PC-9 (cell line): ENCODE results near the gene FAM184A. TPM values are rescaled to one million over a fixed set of nuclear protein-coding genes. Genes with fewer than 3 reads are reported as not detected.

Experiments used
- BruUV-seq: library from RNA; stranded (reverse); fragments of 400-500 nt; replicated peaks from 2 replicates; lab custom pipeline; 2021; lab: Mats Ljungman, UMichigan
- CTCF ChIA-PET: fragments of 300-600 bp; sonication (Branson Sonifier 250); formaldehyde crosslinking; loops from one replicate; lab custom pipeline; 2022; ENCODE audit warnings: antibody characterized with exemption; lab: Charles Lee
- POLR2A ChIA-PET: fragments of 300-600 bp; sonication (Branson Sonifier 250); formaldehyde crosslinking; loops from one replicate; lab custom pipeline; 2022; ENCODE audit warnings: antibody characterized with exemption; ENCODE audit not compliant: unreplicated experiment; lab: Charles Lee
- DNase-seq, 2 experiments: peaks; one replicate each; pipeline versions ENCODE4 v3.0.0 to v3.0.0-alpha.2; 2015 to 2022; ENCODE audit warnings: mixed read lengths in 1 of 2
- H2AFZ ChIP-seq: fragments of 200-600 bp; sonication (generic); 2 replicates; pipeline ENCODE4 v1.8.1; 2017; ENCODE audit warnings: antibody characterized with exemption
- H3F3A ChIP-seq: fragments of 200-600 bp; sonication (generic); 2 replicates; pipeline ENCODE4 v1.8.1; 2017; ENCODE audit warnings: antibody characterized with exemption, mild to moderate bottlenecking, low read depth; ENCODE audit not compliant: insufficient read depth
- H3K27ac ChIP-seq: fragments of 200-600 bp; sonication (generic); 2 replicates; pipeline ENCODE4 v1.6.1; 2016; ENCODE audit warnings: mixed run types
- H3K27me3 ChIP-seq: fragments of 200-600 bp; sonication (generic); 2 replicates; pipeline ENCODE4 v1.6.1; 2016; ENCODE audit warnings: low read depth, mixed run types; ENCODE audit not compliant: insufficient read depth
- H3K36me3 ChIP-seq: fragments of 200-600 bp; sonication (generic); 2 replicates; pipeline ENCODE4 v1.6.1; 2016; ENCODE audit warnings: low read depth, mixed run types
- H3K4me1 ChIP-seq: fragments of 200-600 bp; sonication (generic); replicated peaks from 2 replicates; pipeline ENCODE4 v1.6.1; 2016; ENCODE audit warnings: mixed run types; ENCODE audit not compliant: insufficient read depth
- H3K4me2 ChIP-seq: fragments of 200-600 bp; sonication (generic); 2 replicates; pipeline ENCODE4 v1.6.1; 2017; ENCODE audit warnings: mixed run types
- H3K4me3 ChIP-seq: fragments of 200-600 bp; sonication (generic); 2 replicates; pipeline ENCODE4 v1.6.1; 2016; ENCODE audit warnings: mixed run types
- H3K79me2 ChIP-seq: fragments of 200-600 bp; sonication (generic); 2 replicates; pipeline ENCODE4 v1.6.1; 2017; ENCODE audit warnings: low read depth, mixed run types
- H3K9me2 ChIP-seq: fragments of 200-600 bp; sonication (generic); 2 replicates; pipeline ENCODE4 v1.8.1; 2017; ENCODE audit warnings: mild to moderate bottlenecking; ENCODE audit not compliant: insufficient read depth
- H3K9me3 ChIP-seq: fragments of 200-600 bp; sonication (generic); 2 replicates; pipeline ENCODE4 v1.8.1; 2016; ENCODE audit warnings: low read depth; ENCODE audit not compliant: insufficient read depth
- H4K20me1 ChIP-seq: fragments of 200-600 bp; sonication (generic); 2 replicates; pipeline ENCODE4 v1.8.1; 2017; ENCODE audit not compliant: insufficient read depth
- CTCF ChIP-seq: fragments of 200-600 bp; sonication (generic); conservative IDR thresholded peaks from 2 replicates; pipeline ENCODE4 v1.6.1; 2017; ENCODE audit warnings: mixed run types, antibody characterized with exemption, mild to moderate bottlenecking, moderate library complexity
- EZH2 ChIP-seq: fragments of 200-600 bp; sonication (generic); IDR thresholded peaks from 2 replicates; pipeline ENCODE4 v1.8.0; 2017; ENCODE audit warnings: antibody characterized with exemption, low read depth
- intact Hi-C: fragments of 100-400 bp; cut with micrococcal nuclease; formaldehyde crosslinking; loops from one replicate; pipeline ENCODE4 v1.10.0; 2022; ENCODE audit not compliant: unreplicated experiment
- total RNA-seq: library from RNA; stranded (reverse); gene quantifications from 2 replicates; pipeline ENCODE4 v1.2.3, GENCODE V29; 2021

FAM184A gene
- total RNA-seq, 1 experiment from 2014 or later: 0.85 TPM

GRCh38 chr6:119096721-119097565 lies 18.5 kb upstream of the FAM184A start:
- no peaks in the 10 kb centered on the region for H3K9me2 ChIP-seq
- no peaks in the 10 kb centered on the region for H3K4me1 ChIP-seq
- no peaks in the 10 kb centered on the region for H3K36me3 ChIP-seq
- no peaks in the 10 kb centered on the region for H3F3A ChIP-seq
- H3K9me3 ChIP-seq: no peaks in the 10 kb centered on the region
- no TSS peak for BruUV-seq
- TF ChIP-seq EZH2 (no peak), CTCF (no peak)
- CTCF ChIA-PET: no interaction called here
- H3K4me2 ChIP-seq: no peak overlapping the region
- no peak overlapping the region for H2AFZ ChIP-seq
- H3K79me2 ChIP-seq: no peaks in the 10 kb centered on the region
- no peak for DNase-seq
- no peak overlapping the region for H3K27ac ChIP-seq
- no peaks in the 10 kb centered on the region for H3K27me3 ChIP-seq
- no peaks in the 10 kb centered on the region for H4K20me1 ChIP-seq
- no peak overlapping the region for H3K4me3 ChIP-seq
- POLR2A ChIA-PET: no interaction called here
- intact Hi-C loops: no loop called here

- H3F3A ChIP-seq: no peaks in the 10 kb centered on the region
- no peaks in the 10 kb centered on the region for H3K9me3 ChIP-seq
- no peak overlapping the region for H3K27ac ChIP-seq
- intact Hi-C loops: no loop called here
- DNase-seq: no peak
- H3K36me3 ChIP-seq: no peaks in the 10 kb centered on the region
- no peaks in the 10 kb centered on the region for H3K9me2 ChIP-seq
- no peak overlapping the region for H3K4me2 ChIP-seq
- H2AFZ ChIP-seq: no peak overlapping the region
- no peaks in the 10 kb centered on the region for H3K79me2 ChIP-seq
- no TSS peak for BruUV-seq
- no peaks in the 10 kb centered on the region for H3K4me1 ChIP-seq
- ChIA-PET POLR2A (no interaction called here), CTCF (no interaction called here)
- H3K27me3 ChIP-seq: no peaks in the 10 kb centered on the region
- TF ChIP-seq CTCF: no peak
- no peak for TF ChIP-seq EZH2
- no peaks in the 10 kb centered on the region for H4K20me1 ChIP-seq
- no peak overlapping the region for H3K4me3 ChIP-seq
These were observed 11.8 kb upstream of the FAM184A start for GRCh38 chr6:119090256-119090655.

GRCh38 chr6:119084784-119085183 lies 6.3 kb upstream of the FAM184A start:
- no TSS peak for BruUV-seq
- Histone ChIP-seq H3F3A (no peaks in the 10 kb centered on the region), H3K27me3 (no peaks in the 10 kb centered on the region), H3K4me1 (peaks cover 8% of the 10 kb centered on the region), H4K20me1 (no peaks in the 10 kb centered on the region), H3K4me2 (no peak overlapping the region), H3K9me3 (peaks cover 12% of the 10 kb centered on the region; the same call in 1 of the 2 replicates), H3K79me2 (no peaks in the 10 kb centered on the region), H3K36me3 (no peaks in the 10 kb centered on the region), H3K4me3 (no peak overlapping the region), H3K27ac (no peak overlapping the region), H2AFZ (no peak overlapping the region), H3K9me2 (no peaks in the 10 kb centered on the region)
- ChIA-PET CTCF (no interaction called here), POLR2A (no interaction called here)
- intact Hi-C loops: no loop called here
- DNase-seq: no peak
- TF ChIP-seq EZH2: no peak
- TF ChIP-seq CTCF: no peak
